ENCODE data around the gene CLDN4.

CLDN4 gene

DNA sequence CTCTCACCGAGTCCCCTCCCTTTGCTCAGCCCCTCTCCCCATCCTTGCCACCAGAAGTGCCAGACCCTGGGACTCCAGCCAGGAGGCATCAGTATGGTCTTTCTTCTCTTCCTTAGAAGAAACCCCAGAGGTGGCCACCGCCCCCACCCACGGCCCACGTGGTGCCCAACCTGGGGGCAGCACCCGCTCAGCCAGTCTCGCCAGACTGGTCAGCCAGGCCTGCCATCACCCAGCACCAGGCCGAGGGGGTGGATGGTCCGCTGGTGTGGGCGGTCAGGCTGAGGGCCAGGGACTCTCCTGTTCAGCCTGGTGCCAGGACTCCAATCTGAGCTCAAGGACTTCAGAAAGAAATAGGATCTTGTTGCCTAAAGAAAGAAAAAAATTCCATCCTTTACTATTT, 5.8 kb upstream of the CLDN4 start:
- TF ChIP-seq, protein P1, sequence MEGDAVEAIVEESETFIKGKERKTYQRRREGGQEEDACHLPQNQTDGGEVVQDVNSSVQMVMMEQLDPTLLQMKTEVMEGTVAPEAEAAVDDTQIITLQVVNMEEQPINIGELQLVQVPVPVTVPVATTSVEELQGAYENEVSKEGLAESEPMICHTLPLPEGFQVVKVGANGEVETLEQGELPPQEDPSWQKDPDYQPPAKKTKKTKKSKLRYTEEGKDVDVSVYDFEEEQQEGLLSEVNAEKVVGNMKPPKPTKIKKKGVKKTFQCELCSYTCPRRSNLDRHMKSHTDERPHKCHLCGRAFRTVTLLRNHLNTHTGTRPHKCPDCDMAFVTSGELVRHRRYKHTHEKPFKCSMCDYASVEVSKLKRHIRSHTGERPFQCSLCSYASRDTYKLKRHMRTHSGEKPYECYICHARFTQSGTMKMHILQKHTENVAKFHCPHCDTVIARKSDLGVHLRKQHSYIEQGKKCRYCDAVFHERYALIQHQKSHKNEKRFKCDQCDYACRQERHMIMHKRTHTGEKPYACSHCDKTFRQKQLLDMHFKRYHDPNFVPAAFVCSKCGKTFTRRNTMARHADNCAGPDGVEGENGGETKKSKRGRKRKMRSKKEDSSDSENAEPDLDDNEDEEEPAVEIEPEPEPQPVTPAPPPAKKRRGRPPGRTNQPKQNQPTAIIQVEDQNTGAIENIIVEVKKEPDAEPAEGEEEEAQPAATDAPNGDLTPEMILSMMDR (conservative IDR thresholded peaks at IDR 0.05; ENCODE audit: control insufficient read depth, insufficient read depth, low read depth, low read length) = no peak
- no peak for DNase-seq (ENCODE audit: low read depth)
- H3K4me3 ChIP-seq (ENCODE audit: control insufficient read depth, low read depth, low read length) = no peak overlapping the region

DNA sequence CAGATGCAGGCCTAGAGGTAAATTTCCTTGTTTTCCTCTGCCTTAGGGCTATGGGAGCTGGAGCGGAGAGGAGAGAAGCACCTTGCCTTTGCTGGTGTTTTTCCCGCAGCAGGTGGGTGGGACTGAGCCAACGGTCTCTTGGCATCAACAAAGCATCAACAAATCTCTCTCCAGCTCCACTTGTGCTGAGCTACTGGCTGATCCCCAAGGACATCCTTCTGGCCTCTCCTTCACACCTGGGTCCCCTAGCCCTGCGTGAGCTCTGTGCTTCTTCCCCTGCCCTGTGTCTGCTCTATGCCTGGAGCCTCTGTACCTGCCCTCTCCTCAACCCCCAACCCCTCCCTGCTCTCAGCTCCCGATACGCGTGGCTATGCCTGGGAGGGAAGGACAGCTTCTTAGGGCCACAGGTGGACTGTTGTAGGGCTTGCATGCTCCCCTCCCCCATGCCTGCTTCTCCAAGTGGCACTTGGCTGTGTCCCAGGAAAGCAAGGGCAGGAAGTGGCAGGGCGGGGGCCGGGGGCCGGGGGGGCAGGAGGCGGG, 3.2 kb upstream of the CLDN4 start:
- no peak for DNase-seq (ENCODE audit: low read depth)
- TF ChIP-seq, protein P1 (conservative IDR thresholded peaks at IDR 0.05; ENCODE audit: control insufficient read depth, insufficient read depth, low read depth, low read length) = no peak
- H3K4me3 ChIP-seq (ENCODE audit: control insufficient read depth, low read depth, low read length) = no peak overlapping the region

DNA sequence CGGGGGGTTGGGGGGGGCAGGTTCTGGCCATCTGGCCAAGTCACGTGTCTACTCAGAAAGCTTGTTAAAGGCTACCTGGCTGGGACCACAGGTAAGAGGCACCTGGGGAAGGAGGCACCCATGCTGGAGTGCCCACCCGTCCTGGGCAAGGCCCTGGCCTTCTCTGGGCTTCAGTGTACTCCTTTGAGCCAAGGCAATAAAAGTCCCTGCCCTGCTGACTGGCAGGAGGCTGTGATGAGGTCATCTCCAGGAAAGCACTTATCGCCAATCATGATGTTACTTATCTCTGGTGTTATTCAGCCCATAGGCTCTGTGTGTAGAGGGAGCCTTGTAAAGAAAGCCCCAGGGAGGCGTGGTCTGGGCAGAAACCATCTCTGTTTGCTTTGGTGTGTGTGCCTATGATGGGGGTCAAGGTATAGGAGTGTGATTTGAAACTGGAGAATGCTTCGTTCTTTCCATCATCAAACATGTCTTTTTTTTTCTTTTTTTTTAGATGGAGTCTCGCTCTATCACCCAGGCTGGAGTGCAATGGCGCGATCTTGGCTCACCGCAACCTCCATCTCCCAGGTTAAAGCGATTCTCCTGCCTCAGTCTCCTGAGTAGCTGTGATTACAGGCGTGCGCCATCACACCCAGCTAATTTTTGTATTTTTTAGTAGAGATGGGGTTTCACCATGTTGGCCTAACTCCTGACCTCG, 2.5 kb upstream of the CLDN4 start:
- peak; percentile 61 for DNase-seq (ENCODE audit: low read depth)
- TF ChIP-seq, protein P1 (conservative IDR thresholded peaks at IDR 0.05; ENCODE audit: control insufficient read depth, insufficient read depth, low read depth, low read length) = no peak
- no peak overlapping the region for H3K4me3 ChIP-seq (ENCODE audit: control insufficient read depth, low read depth, low read length)

DNA sequence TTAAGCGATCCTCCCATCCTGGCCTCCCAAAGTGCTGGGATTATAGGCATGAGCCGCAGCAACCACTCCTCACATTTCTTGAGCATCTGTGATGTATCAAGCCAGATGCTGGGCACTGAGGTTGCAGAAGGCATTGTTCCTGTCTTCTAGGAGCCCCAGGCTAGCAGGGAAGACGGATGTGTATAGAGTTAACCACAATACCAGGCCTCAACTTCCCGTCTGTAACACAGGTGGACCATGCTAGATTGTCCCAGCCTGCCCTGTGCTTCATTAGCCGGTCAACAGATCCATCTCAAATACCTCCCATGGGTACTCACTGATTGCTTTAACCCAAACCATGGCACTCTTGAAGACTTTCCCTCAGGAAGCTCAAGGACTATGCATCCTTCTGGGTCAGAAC, 1.8 kb upstream of the CLDN4 start:
- TF ChIP-seq, protein P1 (conservative IDR thresholded peaks at IDR 0.05; ENCODE audit: control insufficient read depth, insufficient read depth, low read depth, low read length) = no peak
- no peak for DNase-seq (ENCODE audit: low read depth)
- H3K4me3 ChIP-seq (ENCODE audit: control insufficient read depth, low read depth, low read length) = no peak overlapping the region

DNA sequence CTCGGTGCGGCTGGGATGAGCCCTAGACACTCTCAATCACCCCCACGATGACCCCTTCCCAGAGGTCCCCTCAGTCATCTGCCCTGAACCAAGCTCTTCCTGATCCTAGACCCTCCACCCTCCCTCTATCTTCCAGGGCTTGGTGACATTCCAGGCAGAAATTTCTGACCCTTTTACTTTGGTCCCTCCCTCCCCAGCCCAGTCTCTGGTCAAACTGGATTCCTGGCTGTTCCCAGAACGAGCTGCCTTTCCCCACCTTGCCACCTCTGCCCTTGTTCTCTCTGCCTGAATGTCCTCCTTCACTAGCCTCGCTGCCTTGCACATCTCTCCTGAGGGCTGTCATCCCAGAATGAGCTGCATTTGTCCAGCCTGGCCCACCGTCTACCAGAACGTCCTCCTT, 1.3 kb upstream of the CLDN4 start:
- DNase-seq (ENCODE audit: low read depth) = no peak
- no peak overlapping the region for H3K4me3 ChIP-seq (ENCODE audit: control insufficient read depth, low read depth, low read length)
- TF ChIP-seq, protein P1 (conservative IDR thresholded peaks at IDR 0.05; ENCODE audit: control insufficient read depth, insufficient read depth, low read depth, low read length) = no peak

DNA sequence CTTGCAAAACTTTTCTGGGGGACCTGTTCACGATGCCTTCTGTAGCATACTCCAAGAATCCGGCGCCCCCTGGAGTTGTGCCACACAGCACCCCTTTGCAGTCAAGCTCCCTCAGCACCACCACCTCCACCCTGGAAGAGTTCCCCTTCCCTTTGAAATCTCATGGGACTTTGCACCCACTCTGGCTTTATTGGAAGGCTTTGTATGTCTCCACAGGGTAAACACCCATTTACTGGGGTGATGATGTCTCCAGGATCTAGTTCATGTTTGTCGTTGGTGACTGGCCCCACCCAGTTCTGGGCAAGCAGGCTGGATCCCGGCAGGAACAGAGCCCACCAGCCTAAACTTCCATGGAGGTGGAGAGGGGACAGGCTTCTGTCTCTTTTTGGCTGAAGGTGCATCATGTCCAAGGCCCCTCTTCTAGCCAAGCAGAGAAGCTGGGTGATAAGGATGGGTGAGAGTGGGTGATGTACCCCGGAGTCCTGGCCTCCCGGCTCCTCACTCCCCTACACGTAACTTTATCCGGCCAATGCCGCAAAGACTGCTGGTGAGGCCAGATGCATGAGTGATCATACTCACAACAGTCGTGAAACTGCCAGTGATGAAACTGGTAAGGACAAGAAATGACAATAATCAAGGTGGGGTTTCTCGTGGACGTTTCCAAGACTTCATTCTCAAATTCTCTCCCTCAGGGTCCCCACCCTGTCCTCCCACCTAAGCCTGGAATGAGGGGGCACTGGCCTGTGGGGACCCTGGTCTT, 695 bp upstream of the CLDN4 start:
- TF ChIP-seq, protein P1 (conservative IDR thresholded peaks at IDR 0.05; ENCODE audit: control insufficient read depth, insufficient read depth, low read depth, low read length) = no peak
- no peak overlapping the region for H3K4me3 ChIP-seq (ENCODE audit: control insufficient read depth, low read depth, low read length)
- DNase-seq (ENCODE audit: low read depth) = no peak
